ENCODE measurements around the gene IL7R.

DNA sequence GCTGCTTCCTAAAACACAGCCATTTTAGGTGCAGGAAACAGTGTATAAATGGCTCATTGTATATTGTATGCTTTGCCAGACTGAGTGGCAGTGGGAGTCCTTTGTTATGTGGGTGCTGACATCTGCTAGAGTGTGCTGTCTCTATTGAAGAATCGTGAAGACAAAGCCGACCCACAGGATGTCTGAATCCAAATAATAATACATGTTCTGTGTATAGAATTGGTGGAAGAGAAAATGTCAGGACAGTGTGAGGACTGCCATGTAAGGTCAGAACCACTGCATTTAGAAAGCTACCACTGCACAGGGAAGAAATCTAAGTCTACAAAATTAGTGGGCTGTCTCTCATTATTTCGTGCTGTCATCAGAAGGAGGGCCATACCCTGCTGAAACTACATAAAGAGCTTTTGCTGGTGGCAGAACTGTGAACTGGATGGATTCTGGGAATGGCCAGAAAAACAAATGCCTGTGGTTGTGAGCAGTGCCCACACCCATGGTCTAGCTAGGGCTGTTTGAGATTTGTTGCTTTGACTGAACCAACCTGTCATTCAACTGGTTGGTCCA is 2.5 kb downstream of the IL7R start:
- TF ChIP-seq, protein P1, sequence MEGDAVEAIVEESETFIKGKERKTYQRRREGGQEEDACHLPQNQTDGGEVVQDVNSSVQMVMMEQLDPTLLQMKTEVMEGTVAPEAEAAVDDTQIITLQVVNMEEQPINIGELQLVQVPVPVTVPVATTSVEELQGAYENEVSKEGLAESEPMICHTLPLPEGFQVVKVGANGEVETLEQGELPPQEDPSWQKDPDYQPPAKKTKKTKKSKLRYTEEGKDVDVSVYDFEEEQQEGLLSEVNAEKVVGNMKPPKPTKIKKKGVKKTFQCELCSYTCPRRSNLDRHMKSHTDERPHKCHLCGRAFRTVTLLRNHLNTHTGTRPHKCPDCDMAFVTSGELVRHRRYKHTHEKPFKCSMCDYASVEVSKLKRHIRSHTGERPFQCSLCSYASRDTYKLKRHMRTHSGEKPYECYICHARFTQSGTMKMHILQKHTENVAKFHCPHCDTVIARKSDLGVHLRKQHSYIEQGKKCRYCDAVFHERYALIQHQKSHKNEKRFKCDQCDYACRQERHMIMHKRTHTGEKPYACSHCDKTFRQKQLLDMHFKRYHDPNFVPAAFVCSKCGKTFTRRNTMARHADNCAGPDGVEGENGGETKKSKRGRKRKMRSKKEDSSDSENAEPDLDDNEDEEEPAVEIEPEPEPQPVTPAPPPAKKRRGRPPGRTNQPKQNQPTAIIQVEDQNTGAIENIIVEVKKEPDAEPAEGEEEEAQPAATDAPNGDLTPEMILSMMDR (conservative IDR thresholded peaks at IDR 0.05; ENCODE audit: low read length) = no peak
- TF ChIP-seq EZH2phosphoT487 (IDR thresholded peaks at IDR 0.05; ENCODE audit: borderline replicate concordance, low read depth, low read length) = no peak
